ENCODE measurements around the gene TGFA. TPM values are rescaled to one million over a fixed set of nuclear protein-coding genes. Genes with fewer than 3 reads are reported as not detected.

Gene TGFA
- total and polyA plus RNA-seq, 2 experiments from 2014 or later = 1.4 to 6.5 TPM

GRCh38 chr2:70504750-70505149, 48.9 kb downstream of the TGFA start:
- Histone ChIP-seq H3F3A (replicated peaks; ENCODE audit: low read depth) (no peaks in the 10 kb centered on the region), H3K4me1 (ENCODE audit: insufficient read depth) (peaks cover 36% of the 10 kb centered on the region), H2AFZ (no peak overlapping the region), H3K36me3 (ENCODE audit: insufficient read depth) (no peaks in the 10 kb centered on the region), H3K9me2 (ENCODE audit: insufficient read depth) (0 out of 2 replicates have a peak, but pooled peaks cover 6% of the 10 kb centered on the region), H3K79me2 (replicated peaks; ENCODE audit: insufficient read depth) (no peaks in the 10 kb centered on the region), H4K20me1 (replicated peaks; ENCODE audit: insufficient read depth) (no peaks in the 10 kb centered on the region), H3K27ac (ENCODE audit: low read depth) (no peak overlapping the region), H3K27me3 (ENCODE audit: insufficient read depth) (no peaks in the 10 kb centered on the region), H3K4me2 (no peak overlapping the region), H3K4me3 (no peak overlapping the region)
- H3K36me3 Mint-ChIP-seq (ENCODE audit: low read depth) = no peaks in the 10 kb centered on the region
- peaks cover 50% of the 10 kb centered on the region for H3K4me1 Mint-ChIP-seq
- ATAC-seq = no peak
- DNase-seq (ENCODE audit: low spot score) = no peak
- H3K27ac Mint-ChIP-seq = no peak overlapping the region
- H3K9me3 Mint-ChIP-seq = no peaks in the 10 kb centered on the region
- no peaks in the 10 kb centered on the region for H3K27me3 Mint-ChIP-seq (ENCODE audit: insufficient read depth, low read depth, poor library complexity)
- no peak overlapping the region for H3K4me3 Mint-ChIP-seq
- TF ChIP-seq POLR2AphosphoS5 (IDR thresholded peaks at IDR 0.05; ENCODE audit: low read depth) (no peak), STAT1 (IDR thresholded peaks at IDR 0.05; ENCODE audit: unreplicated experiment) (no peak), EZH2phosphoT487 (IDR thresholded peaks at IDR 0.05; ENCODE audit: unreplicated experiment) (no peak), ETS1 (IDR thresholded peaks at IDR 0.05) (no peak), CREB1 (CRISPR knock-in tag; IDR thresholded peaks at IDR 0.05; ENCODE audit: low read depth) (no peak), ZNF462 (CRISPR knock-in tag; IDR thresholded peaks at IDR 0.05) (no peak)
